IMR-90 (cell line): ENCODE data around the gene RASSF6. TPM values are rescaled to one million over a fixed set of nuclear protein-coding genes. Genes with fewer than 3 reads are reported as not detected.

Source experiments
- microRNA-seq, 2 experiments: library from miRNA; stranded (forward) in 1 of 2; unstranded in 1 of 2; fragments of 10-50 nt in 1 of 2; fragments of <30 nt in 1 of 2; gene quantifications in 1 of 2; microRNA quantifications in 1 of 2; one replicate each; pipeline versions ENCODE3 to v1.1.0; 2013 to 2020; ENCODE audit not compliant: insufficient read depth in 1 of 2, insufficient read length in 1 of 2, unreplicated experiment in 1 of 2
- polyA plus RNA-seq, 3 experiments: library from polyadenylated mRNA; depleted of rRNA; stranded (reverse); fragments of >200 nt; gene quantifications; 2 replicates each; pipeline ENCODE4 v1.2.3, GENCODE V29; 2012; ENCODE audit warnings: low replicate concordance in 1 of 3
- small RNA-seq, 5 experiments: library from RNA; depleted of rRNA; stranded (forward); fragments of <200 nt; gene quantifications; one replicate each; pipeline ENCODE3, GENCODE V24; 2012
- total RNA-seq: library from RNA; depleted of rRNA; stranded (reverse); fragments of >200 nt; gene quantifications from 2 replicates; pipeline ENCODE4 v1.2.3, GENCODE V29; 2012; rRNA removed

The RASSF6 gene
- total and polyA plus RNA-seq, 2 of the 4 experiments (the other 2 are of a cell fraction), result not detected

Small RNA genes lying within 50 kb of the gene (microRNA-seq; reads per million reads assigned to microRNA genes)
- not detected for gene AC074250.1 (ENCODE audit: insufficient read depth, insufficient read length)

Small RNA genes lying within 50 kb of the gene (small RNA-seq; reads per million reads assigned to genes)
- 0 reads per million in 5 experiments for gene AC074250.1

Other genes with a start within 250 kb of the RASSF6 start
- gene ALB, start 216.1 kb downstream of the RASSF6 start, total RNA-seq, result not detected in 2 replicates
- not detected in 2 replicates for gene ALB, start 216.1 kb downstream of the RASSF6 start, polyA plus RNA-seq (2012; rRNA removed)
- gene AFP, start 184.2 kb downstream of the RASSF6 start, total RNA-seq, result 0.56 and 1.3 TPM in 2 replicates
- 0.52 and 0.87 TPM in 2 replicates for gene AFP, start 184.2 kb downstream of the RASSF6 start, polyA plus RNA-seq (2012; rRNA removed)
- not detected in 2 replicates for gene AFM, start 138.7 kb downstream of the RASSF6 start, total RNA-seq
- gene AFM, start 138.7 kb downstream of the RASSF6 start, polyA plus RNA-seq (2012; rRNA removed), result not detected in 2 replicates
- gene CXCL8, start 120.1 kb upstream of the RASSF6 start, total RNA-seq, result 2.7 and 3.3 TPM in 2 replicates
- gene CXCL8, start 120.1 kb upstream of the RASSF6 start, polyA plus RNA-seq (2012; rRNA removed), result 2.2 and 3.0 TPM in 2 replicates
- gene CXCL6, start 216.2 kb upstream of the RASSF6 start, total RNA-seq, result not detected in 2 replicates
- not detected in 2 replicates for gene CXCL6, start 216.2 kb upstream of the RASSF6 start, polyA plus RNA-seq (2012; rRNA removed)
- not detected in 2 replicates for gene PF4V1, start 232.9 kb upstream of the RASSF6 start, total RNA-seq
- not detected in 2 replicates for gene PF4V1, start 232.9 kb upstream of the RASSF6 start, polyA plus RNA-seq (2012; rRNA removed)
- gene CXCL1, start 249.0 kb upstream of the RASSF6 start, total RNA-seq, result not detected in 2 replicates
- 1.1 and 2.0 TPM in 2 replicates for gene CXCL1, start 249.0 kb upstream of the RASSF6 start, polyA plus RNA-seq (2012; rRNA removed)